Spinal cord (tissue), 10 donors: Measurements from ENCODE around the gene SHANK3. TPM values are rescaled to one million over a fixed set of nuclear protein-coding genes. Genes with fewer than 3 reads are reported as not detected.

Experiments used
- DNase-seq, 6 donors: peaks; one replicate each; pipeline versions ENCODE4 v3.0.0 to v3.0.0-alpha.2; 2013 to 2015; ENCODE audit warnings: low spot score in 6 of 6, low read depth in 4 of 6
- H3K27ac ChIP-seq: one replicate; pipeline ENCODE4 v1.5.1; 2013; ENCODE audit warnings: low read depth, low read length, control low read depth
- H3K27me3 ChIP-seq: one replicate; pipeline ENCODE4 v1.6.1; 2013; ENCODE audit warnings: low read length; ENCODE audit not compliant: control insufficient read depth, insufficient read depth
- H3K36me3 ChIP-seq: one replicate; pipeline ENCODE4 v1.6.1; 2013; ENCODE audit warnings: low read length; ENCODE audit not compliant: control insufficient read depth, insufficient read depth
- H3K4me1 ChIP-seq: one replicate; pipeline ENCODE4 v1.6.1; 2013; ENCODE audit warnings: low read length; ENCODE audit not compliant: control insufficient read depth, insufficient read depth
- H3K4me3 ChIP-seq: one replicate; pipeline ENCODE4 v1.5.1; 2013; ENCODE audit warnings: low read depth, low read length, control low read depth
- H3K9me3 ChIP-seq: one replicate; pipeline ENCODE4 v1.6.1; 2013; ENCODE audit warnings: low read length; ENCODE audit not compliant: control insufficient read depth, insufficient read depth
- WGBS: methylation state at CpG from one replicate; pipeline ENCODE4 v1.1.5; 2013; ENCODE audit warnings: missing lambda C conversion rate; ENCODE audit not compliant: insufficient coverage; 5-methylcytosine and 5-hydroxymethylcytosine counted together
- polyA plus RNA-seq, 2 donors: library from polyadenylated mRNA; unstranded; fragments of 120-200 nt; gene quantifications; one replicate each; pipeline ENCODE4 v1.2.1, GENCODE V29; 2013; ENCODE audit not compliant: insufficient read length in 2 of 2
- total RNA-seq, 2 donors: library from RNA; depleted of rRNA in 1 of 2; stranded (reverse); fragments of 120-200 nt in 1 of 2; fragments of >200 nt in 1 of 2; gene quantifications; one replicate each; pipeline versions ENCODE4 v1.2.3 to v1.2.4, GENCODE V29; 2013 to 2014
- donor health status: healthy.

Gene SHANK3
- total and polyA plus RNA-seq, 4 donors: 7.5 to 38.5 (median 20.2) TPM

- 92% methylated on average over 11 of the region's 13 CpGs for WGBS
- Histone ChIP-seq H3K27me3 (no peaks in the 10 kb centered on the region), H3K36me3 (peaks cover 31% of the 10 kb centered on the region), H3K9me3 (no peaks in the 10 kb centered on the region), H3K4me1 (peaks cover 25% of the 10 kb centered on the region), H3K27ac (no peak overlapping the region), H3K4me3 (no peak overlapping the region)
- no peak for DNase-seq
Measured at GRCh38 chr22:50677493-50678217, 5.0 kb downstream of the SHANK3 start.

- Histone ChIP-seq H3K9me3 (no peaks in the 10 kb centered on the region), H3K27ac (no peak overlapping the region), H3K36me3 (peaks cover 34% of the 10 kb centered on the region), H3K27me3 (no peaks in the 10 kb centered on the region), H3K4me1 (peaks cover 19% of the 10 kb centered on the region), H3K4me3 (no peak overlapping the region)
- 96% methylated on average over 16 of the region's 17 CpGs for WGBS
- no peak for DNase-seq
Measured at GRCh38 chr22:50678218-50678650, 5.6 kb downstream of the SHANK3 start.

GRCh38 chr22:50678651-50679521 lies 6.3 kb downstream of the SHANK3 start:
- Histone ChIP-seq H3K27me3 (no peaks in the 10 kb centered on the region), H3K4me3 (no peak overlapping the region), H3K9me3 (no peaks in the 10 kb centered on the region), H3K4me1 (peaks cover 13% of the 10 kb centered on the region), H3K27ac (no peak overlapping the region), H3K36me3 (peaks cover 36% of the 10 kb centered on the region)
- no peak for DNase-seq
- 97% methylated on average over 30 of the region's 30 CpGs for WGBS

GRCh38 chr22:50683086-50683993 lies 10.7 kb downstream of the SHANK3 start:
- Histone ChIP-seq H3K36me3 (peaks cover 28% of the 10 kb centered on the region), H3K4me3 (no peak overlapping the region), H3K9me3 (no peaks in the 10 kb centered on the region), H3K4me1 (peaks cover 5% of the 10 kb centered on the region), H3K27me3 (no peaks in the 10 kb centered on the region), H3K27ac (no peak overlapping the region)
- 95% methylated on average over 19 of the region's 21 CpGs for WGBS
- DNase-seq: peak in 1 of 6 donors; percentile 1

DNA sequence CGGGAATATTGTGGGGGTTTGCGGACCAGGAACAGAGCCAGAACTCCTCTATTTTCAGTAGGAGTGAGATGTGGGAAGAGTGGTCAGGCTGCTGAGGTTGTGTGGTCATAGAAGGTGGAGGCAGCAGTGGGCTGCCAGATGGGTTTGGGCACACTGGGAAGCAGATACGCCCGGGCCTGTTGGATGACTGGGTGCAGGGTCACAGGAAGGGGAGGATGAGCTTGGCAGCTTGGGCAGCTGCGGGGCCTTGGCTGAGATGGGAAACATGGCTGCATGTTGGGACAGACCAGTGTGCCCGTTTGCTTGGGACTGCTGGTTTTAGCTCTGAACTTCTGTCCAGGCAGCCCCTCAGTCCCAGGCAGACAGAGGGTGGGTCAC lies 11.4 kb downstream of the SHANK3 start:
- Histone ChIP-seq H3K9me3 (no peaks in the 10 kb centered on the region), H3K4me3 (no peak overlapping the region), H3K4me1 (peaks cover 5% of the 10 kb centered on the region), H3K36me3 (peaks cover 25% of the 10 kb centered on the region), H3K27ac (no peak overlapping the region), H3K27me3 (no peaks in the 10 kb centered on the region)
- DNase-seq: no peak
- 86% methylated on average over 6 of the region's 6 CpGs for WGBS

GRCh38 chr22:50684501-50684900 lies 11.9 kb downstream of the SHANK3 start:
- 84% methylated on average over 6 of the region's 8 CpGs for WGBS
- Histone ChIP-seq H3K9me3 (no peaks in the 10 kb centered on the region), H3K36me3 (peaks cover 21% of the 10 kb centered on the region), H3K27ac (no peak overlapping the region), H3K27me3 (no peaks in the 10 kb centered on the region), H3K4me3 (no peak overlapping the region), H3K4me1 (peaks cover 5% of the 10 kb centered on the region)
- no peak for DNase-seq

DNA sequence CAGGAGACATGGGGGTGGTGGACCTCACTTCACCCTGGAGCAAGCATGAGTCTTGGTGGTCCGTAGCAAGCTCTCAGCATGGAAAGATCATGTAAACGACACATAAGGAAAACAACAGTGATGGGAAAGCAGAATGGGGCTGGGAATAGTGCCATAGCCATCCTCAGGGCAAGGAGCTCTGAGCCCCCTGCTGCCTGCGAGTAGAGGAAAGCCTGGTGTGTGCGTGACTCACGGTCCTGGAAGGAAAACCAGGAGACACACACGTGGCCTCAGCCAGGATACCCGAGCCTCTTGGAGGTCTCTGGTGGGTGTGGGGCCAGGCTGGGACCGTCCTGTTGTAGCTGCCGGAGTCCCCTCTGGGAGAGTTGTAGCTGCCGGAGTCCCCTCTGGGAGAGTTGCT lies 12.4 kb downstream of the SHANK3 start:
- no peak overlapping the region for H3K4me3 ChIP-seq
- H3K4me1 ChIP-seq: peaks cover 5% of the 10 kb centered on the region
- DNase-seq: peak in 1 of 6 donors; percentile 34
- peaks cover 21% of the 10 kb centered on the region for H3K36me3 ChIP-seq
- H3K27me3 ChIP-seq: no peaks in the 10 kb centered on the region
- 69% methylated on average over 7 of the region's 10 CpGs for WGBS
- H3K27ac ChIP-seq: no peak overlapping the region
- no peaks in the 10 kb centered on the region for H3K9me3 ChIP-seq

DNA sequence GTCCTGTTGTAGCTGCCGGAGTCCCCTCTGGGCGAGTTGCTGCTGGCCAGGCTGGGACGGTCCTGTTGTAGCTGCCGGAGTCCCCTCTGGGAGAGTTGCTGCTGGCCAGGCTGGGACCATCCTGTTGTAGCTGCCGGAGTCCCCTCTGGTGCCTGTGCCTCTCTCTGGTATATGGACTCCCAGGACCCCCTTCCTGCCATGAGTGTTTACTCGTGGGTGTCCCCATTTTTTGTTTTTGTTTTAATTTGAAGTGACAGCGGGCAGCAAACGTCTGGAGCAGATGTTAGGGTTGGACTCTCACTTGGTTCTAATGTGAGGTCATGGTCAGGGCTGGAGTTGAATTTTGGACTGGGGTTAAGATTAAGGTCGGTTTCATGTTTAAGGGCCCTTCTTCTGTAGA lies 14.2 kb downstream of the SHANK3 start:
- H3K4me3 ChIP-seq: no peak overlapping the region
- H3K36me3 ChIP-seq: peaks cover 21% of the 10 kb centered on the region
- no peaks in the 10 kb centered on the region for H3K9me3 ChIP-seq
- WGBS: 65% methylated on average over 8 of the region's 9 CpGs
- no peak overlapping the region for H3K27ac ChIP-seq
- H3K4me1 ChIP-seq: peaks cover 5% of the 10 kb centered on the region
- no peaks in the 10 kb centered on the region for H3K27me3 ChIP-seq
- no peak for DNase-seq

- peaks cover 21% of the 10 kb centered on the region for H3K36me3 ChIP-seq
- no peak for DNase-seq
- WGBS: 96% methylated on average over 9 of the region's 10 CpGs
Measured at GRCh38 chr22:50687829-50688228, 15.2 kb downstream of the SHANK3 start.

More at GRCh38 chr22:50687829-50688228, 15.2 kb downstream of the SHANK3 start:
- Histone ChIP-seq H3K4me1 (peaks cover 5% of the 10 kb centered on the region), H3K27ac (no peak overlapping the region), H3K9me3 (no peaks in the 10 kb centered on the region), H3K4me3 (no peak overlapping the region), H3K27me3 (no peaks in the 10 kb centered on the region)
